H1 (cell line): ENCODE measurements around the gene ANK3.

Experiments
- NRF1 ChIP-seq: IDR thresholded peaks from 2 replicates; pipeline ENCODE4 v1.6.1; 2011; ENCODE audit warnings: mild to moderate bottlenecking, low read depth, low read length, improper control_type of control experiment
- POLR2AphosphoS5 ChIP-seq: IDR thresholded peaks from 2 replicates; pipeline ENCODE4 v1.6.1; 2011; ENCODE audit warnings: low read depth, low read length
- SIN3A ChIP-seq, 2 experiments: IDR thresholded peaks in 1 of 2; conservative IDR thresholded peaks in 1 of 2; 2 replicates each; pipeline ENCODE4 v1.6.1; 2011 to 2012; ENCODE audit warnings: low read length in 2 of 2, improper control_type of control experiment in 1 of 2, low read depth in 1 of 2, mild to moderate bottlenecking in 1 of 2
- TBP ChIP-seq: IDR thresholded peaks from 2 replicates; pipeline ENCODE4 v1.6.1; 2011; ENCODE audit warnings: low read depth, low read length, improper control_type of control experiment
- TF ChIP-seq, protein P1 (sequence below), 3 experiments: IDR thresholded peaks; 1 replicate in 2 of 3; 2 replicates in 1 of 3; pipeline versions ENCODE4 v1.5.1 to v1.6.1; 2011; ENCODE audit warnings: low read length in 3 of 3, mild to moderate bottlenecking in 3 of 3, inconsistent platforms in 2 of 3, low read depth in 1 of 3, moderate library complexity in 1 of 3; ENCODE audit not compliant: insufficient read depth in 1 of 3; ENCODE audit errors: control extremely low read depth in 1 of 3

- TF ChIP-seq SIN3A (conservative IDR thresholded peaks at IDR 0.05 in 1 of 2, IDR thresholded peaks at IDR 0.05 in 1 of 2; ENCODE audit: low read depth in 1 of 2, low read length in 2 of 2) = no peak
- TF ChIP-seq, protein P1, sequence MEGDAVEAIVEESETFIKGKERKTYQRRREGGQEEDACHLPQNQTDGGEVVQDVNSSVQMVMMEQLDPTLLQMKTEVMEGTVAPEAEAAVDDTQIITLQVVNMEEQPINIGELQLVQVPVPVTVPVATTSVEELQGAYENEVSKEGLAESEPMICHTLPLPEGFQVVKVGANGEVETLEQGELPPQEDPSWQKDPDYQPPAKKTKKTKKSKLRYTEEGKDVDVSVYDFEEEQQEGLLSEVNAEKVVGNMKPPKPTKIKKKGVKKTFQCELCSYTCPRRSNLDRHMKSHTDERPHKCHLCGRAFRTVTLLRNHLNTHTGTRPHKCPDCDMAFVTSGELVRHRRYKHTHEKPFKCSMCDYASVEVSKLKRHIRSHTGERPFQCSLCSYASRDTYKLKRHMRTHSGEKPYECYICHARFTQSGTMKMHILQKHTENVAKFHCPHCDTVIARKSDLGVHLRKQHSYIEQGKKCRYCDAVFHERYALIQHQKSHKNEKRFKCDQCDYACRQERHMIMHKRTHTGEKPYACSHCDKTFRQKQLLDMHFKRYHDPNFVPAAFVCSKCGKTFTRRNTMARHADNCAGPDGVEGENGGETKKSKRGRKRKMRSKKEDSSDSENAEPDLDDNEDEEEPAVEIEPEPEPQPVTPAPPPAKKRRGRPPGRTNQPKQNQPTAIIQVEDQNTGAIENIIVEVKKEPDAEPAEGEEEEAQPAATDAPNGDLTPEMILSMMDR (IDR thresholded peaks at IDR 0.05; ENCODE audit: control extremely low read depth in 1 of 3, insufficient read depth in 1 of 3, low read depth in 1 of 3, low read length in 3 of 3) = no peak
- no peak for TF ChIP-seq NRF1
- TF ChIP-seq TBP = no peak
- TF ChIP-seq POLR2AphosphoS5 = no peak
Observed at GRCh38 chr10:60399328-60399727, 9.7 kb upstream of the ANK3 start.
